B cell (primary cell): ENCODE measurements around the gene DGUOK. TPM values are rescaled to one million over a fixed set of nuclear protein-coding genes. Genes with fewer than 3 reads are reported as not detected.

Experiments used
- ATAC-seq: fragments of 200-7000 bp; cut with Tn5 transposase; one replicate; pipeline ENCODE4 v1.10.0; 2021; ENCODE audit warnings: low read depth, mild to moderate bottlenecking, moderate number of reproducible peaks, moderate library complexity
- CTCF ChIA-PET: fragments of 350-600 bp; sonication (Branson Sonifier 250); formaldehyde crosslinking; loops from one replicate; lab custom pipeline; 2021; ENCODE audit warnings: antibody characterized with exemption, inconsistent platforms; lab: Charles Lee
- POLR2A ChIA-PET: fragments of 350-600 bp; sonication (Branson Sonifier 250); formaldehyde crosslinking; loops from one replicate; lab custom pipeline; 2021; ENCODE audit warnings: antibody characterized with exemption; lab: Charles Lee
- DNase-seq: peaks from one replicate; pipeline ENCODE4 v3.0.0; 2013
- H2AFZ ChIP-seq: 2 replicates; pipeline ENCODE4 v1.6.1; 2012; ENCODE audit warnings: mild to moderate bottlenecking, low read depth, low read length; ENCODE audit not compliant: insufficient read depth, poor library complexity, severe bottlenecking
- H3K27ac ChIP-seq, 2 donors: 1 replicate in 1 of 2; 2 replicates in 1 of 2; pipeline ENCODE4 v1.5.1; 2012 to 2013; ENCODE audit warnings: low read length in 2 of 2, mild to moderate bottlenecking in 2 of 2, moderate library complexity in 1 of 2
- H3K27me3 ChIP-seq, 4 experiments: fragments of 200-600 bp in 1 of 4; sonication (generic) in 1 of 4; replicated peaks in 1 of 4; 1 replicate in 2 of 4; 2 replicates in 2 of 4; pipeline versions ENCODE4 v1.6.1 to v1.7.0; 2013 to 2016; ENCODE audit warnings: low read length in 3 of 4, mild to moderate bottlenecking in 2 of 4, mixed read lengths in 1 of 4, moderate library complexity in 1 of 4; ENCODE audit not compliant: insufficient read depth in 4 of 4, control insufficient read depth in 3 of 4; ENCODE audit errors: control extremely low read depth in 1 of 4
- H3K36me3 ChIP-seq, 2 experiments: replicated peaks in 1 of 2; 1 replicate in 1 of 2; 2 replicates in 1 of 2; pipeline versions ENCODE4 v1.6.1 to v1.7.1; 2013; ENCODE audit warnings: low read length in 1 of 2; ENCODE audit not compliant: insufficient read depth in 2 of 2, control insufficient read depth in 1 of 2; ENCODE audit errors: control extremely low read depth in 1 of 2, extremely low read depth in 1 of 2
- H3K4me1 ChIP-seq, 2 donors: fragments of 200-600 bp in 1 of 2; sonication (generic) in 1 of 2; 1 replicate in 1 of 2; 2 replicates in 1 of 2; pipeline versions ENCODE4 v1.5.1 to v1.6.1; 2013 to 2017; ENCODE audit warnings: low read length in 2 of 2; ENCODE audit not compliant: control insufficient read depth in 2 of 2, insufficient read depth in 2 of 2
- H3K4me2 ChIP-seq: replicated peaks from 2 replicates; pipeline ENCODE3; 2012; ENCODE audit warnings: mild to moderate bottlenecking, low read depth, low read length; ENCODE audit not compliant: poor library complexity, severe bottlenecking
- H3K4me3 ChIP-seq, 5 experiments: fragments of 200-600 bp in 1 of 5; sonication (generic) in 1 of 5; 1 replicate in 3 of 5; 2 replicates in 2 of 5; pipeline versions ENCODE4 v1.5.1 to v1.7.0; 2011 to 2016; ENCODE audit warnings: low read length in 4 of 5, mild to moderate bottlenecking in 4 of 5, low read depth in 2 of 5, control low read depth in 1 of 5, moderate library complexity in 1 of 5; ENCODE audit not compliant: insufficient read depth in 1 of 5; ENCODE audit errors: control extremely low read depth in 1 of 5, extremely low read depth in 1 of 5
- H3K79me2 ChIP-seq: fragments of 200-600 bp; sonication (generic); one replicate; pipeline ENCODE4 v1.6.0; 2016; ENCODE audit warnings: low read length; ENCODE audit not compliant: control insufficient read depth, insufficient read depth
- H3K9ac ChIP-seq: fragments of 200-600 bp; sonication (generic); 2 replicates; pipeline ENCODE4 v1.6.1; 2017; ENCODE audit warnings: mild to moderate bottlenecking, low read length, moderate library complexity
- H3K9me3 ChIP-seq, 3 donors: one replicate each; pipeline versions ENCODE4 v1.6.1 to v1.7.1; 2013; ENCODE audit warnings: low read length in 2 of 3; ENCODE audit not compliant: control insufficient read depth in 2 of 3, insufficient read depth in 1 of 3; ENCODE audit errors: control extremely low read depth in 1 of 3
- H4K20me1 ChIP-seq: 2 replicates; pipeline ENCODE4 v1.6.0; 2012; ENCODE audit warnings: mild to moderate bottlenecking, low read length; ENCODE audit not compliant: insufficient read depth, control insufficient read depth, poor library complexity, severe bottlenecking
- H3K27ac Mint-ChIP-seq: one replicate; pipeline ENCODE4 v1.8.0; 2021; ENCODE audit warnings: mixed read lengths
- H3K27me3 Mint-ChIP-seq: one replicate; pipeline ENCODE4 v1.8.0; 2021; ENCODE audit warnings: mixed read lengths
- H3K4me1 Mint-ChIP-seq: one replicate; pipeline ENCODE4 v1.8.0; 2021; ENCODE audit warnings: mixed read lengths
- H3K4me3 Mint-ChIP-seq: one replicate; pipeline ENCODE4 v1.8.0; 2021; ENCODE audit warnings: mixed read lengths
- H3K9me3 Mint-ChIP-seq: one replicate; pipeline ENCODE4 v1.8.0; 2022; ENCODE audit warnings: mixed read lengths; ENCODE audit not compliant: insufficient read depth
- CTCF ChIP-seq: fragments of 200-600 bp; IDR thresholded peaks from one replicate; pipeline ENCODE4 v1.8.0; 2022; ENCODE audit warnings: antibody characterized with exemption, mild to moderate bottlenecking
- EZH2 ChIP-seq: IDR thresholded peaks from 2 replicates; pipeline ENCODE4 v1.6.1; 2012; ENCODE audit warnings: borderline replicate concordance, low read depth, mild to moderate bottlenecking, moderate library complexity, low read length; ENCODE audit not compliant: insufficient read depth, poor library complexity, severe bottlenecking
- WGBS: methylation state at CpG from one replicate; pipeline ENCODE4 v1.1.5; 2013; ENCODE audit warnings: missing lambda C conversion rate; ENCODE audit not compliant: insufficient coverage; 5-methylcytosine and 5-hydroxymethylcytosine counted together
- intact Hi-C: fragments of 100-400 bp; cut with micrococcal nuclease; formaldehyde crosslinking; loops from one replicate; pipeline ENCODE4 v1.10.0; 2022
- polyA plus RNA-seq: library from polyadenylated mRNA; depleted of rRNA; stranded (reverse); fragments of >200 nt; gene quantifications from 2 replicates; pipeline ENCODE4 v1.2.3, GENCODE V29; 2012
- total RNA-seq, 2 donors: library from RNA; stranded (reverse); fragments of 120-200 nt in 1 of 2; gene quantifications; 1 replicate in 1 of 2; 2 replicates in 1 of 2; pipeline versions ENCODE4 v1.2.3 to v1.2.4, GENCODE V29; 2013 to 2022

The DGUOK gene
- total and polyA plus RNA-seq, 2 donors (not counting 1 experiment from before 2014, with no cell fraction given) = 61.7 to 81.5 TPM

- no peak overlapping the region for H3K9ac ChIP-seq
- no peaks in the 10 kb centered on the region for H3K9me3 Mint-ChIP-seq
- H4K20me1 ChIP-seq = no peaks in the 10 kb centered on the region
- H3K4me1 ChIP-seq = peaks cover 0 to 2% of the 10 kb centered on the region in 2 donors
- H3K4me1 Mint-ChIP-seq = peaks cover 2% of the 10 kb centered on the region
- WGBS = no CpG with 5 or more reads among the region's 1 CpG
- ChIA-PET CTCF (interaction anchor here (0.7 kb wide), 1 partner anchor 104 kb away, joined by 3 read pairs; no protein-coding TSS in a partner anchor), POLR2A (no interaction called here)
- no peak for TF ChIP-seq EZH2
- no peak for TF ChIP-seq CTCF
- peaks cover 0 to 3% (median 0%) of the 10 kb centered on the region in 4 experiments for H3K27me3 ChIP-seq
- H3K4me2 ChIP-seq = no peak overlapping the region
- DNase-seq (no peak), ATAC-seq (no peak)
- H3K79me2 ChIP-seq = no peaks in the 10 kb centered on the region
- no peak overlapping the region for H3K4me3 Mint-ChIP-seq
- no peak overlapping the region for H3K4me3 ChIP-seq
- no peak overlapping the region for H2AFZ ChIP-seq
- intact Hi-C loops = loop anchor here (5.0 kb wide), 2 partner anchors 37 to 82 kb away; no protein-coding TSS in a partner anchor
- no peak overlapping the region for H3K27ac ChIP-seq
- H3K9me3 ChIP-seq = no peaks in the 10 kb centered on the region
- H3K36me3 ChIP-seq = no peaks in the 10 kb centered on the region
- peaks cover 12% of the 10 kb centered on the region for H3K27me3 Mint-ChIP-seq
- H3K27ac Mint-ChIP-seq = no peak overlapping the region
These were observed 21.7 kb upstream of the DGUOK start for GRCh38 chr2:73904952-73905351.

DNA sequence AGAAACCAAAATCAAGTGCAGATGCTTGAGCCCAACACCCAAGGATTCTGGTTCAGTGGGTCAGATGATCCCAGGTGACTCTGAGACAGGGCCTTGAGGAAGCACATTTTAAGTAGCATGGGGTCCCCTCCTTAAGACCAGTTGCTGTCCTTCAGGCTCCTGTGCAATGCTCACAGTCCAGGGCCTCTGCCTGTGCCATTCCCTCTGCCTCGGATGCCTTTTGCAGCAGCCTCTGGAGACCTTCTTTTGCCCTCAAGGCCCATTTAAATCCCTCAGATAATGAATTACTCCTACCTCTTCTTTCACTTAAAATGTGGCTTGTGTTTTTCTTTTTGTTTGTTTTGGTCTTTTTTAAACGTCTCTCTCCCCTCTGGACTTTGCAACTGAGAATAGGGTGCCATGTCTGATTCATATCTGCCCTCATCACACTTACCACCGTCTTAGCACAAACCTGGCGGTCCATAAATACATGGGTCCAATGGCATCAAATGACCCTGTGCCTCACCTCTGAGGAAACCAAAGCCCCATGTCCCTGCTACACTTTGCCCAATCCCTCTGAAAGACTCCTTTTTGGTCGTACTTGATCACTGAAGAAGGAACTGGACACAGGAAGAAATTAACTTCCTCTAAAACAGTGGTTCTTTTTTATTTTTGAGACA is 19.7 kb upstream of the DGUOK start:
- no peak overlapping the region for H3K27ac Mint-ChIP-seq
- TF ChIP-seq EZH2 (no peak), CTCF (no peak)
- POLR2A ChIA-PET = no interaction called here
- Histone ChIP-seq H3K79me2 (no peaks in the 10 kb centered on the region), H3K4me3 (no peak overlapping the region), H3K4me2 (no peak overlapping the region), H3K9me3 (no peaks in the 10 kb centered on the region), H3K27me3 (peaks cover 0 to 2% (median 0%) of the 10 kb centered on the region in 4 experiments), H4K20me1 (no peaks in the 10 kb centered on the region), H3K9ac (no peak overlapping the region), H3K4me1 (peaks cover 0 to 2% of the 10 kb centered on the region in 2 donors), H3K36me3 (no peaks in the 10 kb centered on the region), H2AFZ (no peak overlapping the region), H3K27ac (no peak overlapping the region)
- DNase-seq (no peak), ATAC-seq (no peak)
- H3K4me3 Mint-ChIP-seq = no peak overlapping the region
- H3K4me1 Mint-ChIP-seq = peaks cover 2% of the 10 kb centered on the region
- CTCF ChIA-PET = interaction anchor here (1.2 to 2.1 kb wide), 9 partner anchors 14 to 343 kb away, joined by 3 to 28 read pairs (median 14); partner anchors contain the start of gene BOLA3
- intact Hi-C loops = loop anchor here (5.0 kb wide), 2 partner anchors 35 to 80 kb away; no protein-coding TSS in a partner anchor
- no peaks in the 10 kb centered on the region for H3K9me3 Mint-ChIP-seq
- H3K27me3 Mint-ChIP-seq = peaks cover 8% of the 10 kb centered on the region
- WGBS = 88% methylated on average over 2 of the region's 5 CpGs
